Measurements from ENCODE around the gene PNPO.

PNPO gene

DNA sequence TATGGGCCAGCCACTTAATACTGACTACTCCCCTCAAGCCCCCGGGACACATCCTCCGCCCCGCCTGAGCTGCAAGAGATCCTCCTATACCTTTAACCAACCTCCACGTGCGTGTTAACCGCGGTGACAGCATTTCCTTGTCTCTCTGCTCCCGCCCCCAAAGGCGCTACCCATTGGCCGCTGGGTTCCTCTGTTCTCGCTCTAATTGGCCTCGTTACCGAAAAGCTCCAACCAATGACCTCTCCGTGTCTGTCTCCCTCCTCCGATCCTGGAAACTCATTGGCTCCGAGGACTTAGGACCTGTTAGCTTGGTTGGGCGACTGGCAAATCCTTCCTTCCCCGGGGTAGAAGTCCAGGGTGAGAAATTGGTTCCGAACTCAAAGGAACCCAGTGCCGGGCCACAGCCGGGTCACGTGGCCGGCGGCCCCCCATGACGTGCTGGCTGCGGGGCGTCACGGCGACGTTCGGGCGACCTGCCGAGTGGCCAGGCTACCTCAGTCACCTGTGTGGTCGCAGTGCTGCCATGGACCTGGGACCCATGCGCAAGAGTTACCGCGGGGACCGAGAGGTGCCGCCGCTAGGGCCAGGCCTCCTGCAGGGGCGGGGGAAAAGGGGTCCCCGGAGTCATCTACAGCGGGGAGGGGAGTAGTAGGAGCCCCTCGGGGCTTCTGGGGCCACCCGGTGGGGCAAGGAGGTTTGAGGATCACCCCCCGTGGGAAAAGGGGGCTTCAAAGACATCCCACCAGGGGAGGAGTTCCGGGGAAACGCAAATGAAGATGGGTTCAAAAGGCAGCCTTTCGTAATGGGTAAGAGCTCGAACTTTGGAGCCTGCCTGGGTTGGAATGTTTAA is at the start of gene PNPO:
TSS of gene PNPO (plus strand) at position 326 of the 850 bp plus-strand sequence. CDS start at position 431, 105 bp downstream.
- peak; percentile 100 for DNase-seq

DNA sequence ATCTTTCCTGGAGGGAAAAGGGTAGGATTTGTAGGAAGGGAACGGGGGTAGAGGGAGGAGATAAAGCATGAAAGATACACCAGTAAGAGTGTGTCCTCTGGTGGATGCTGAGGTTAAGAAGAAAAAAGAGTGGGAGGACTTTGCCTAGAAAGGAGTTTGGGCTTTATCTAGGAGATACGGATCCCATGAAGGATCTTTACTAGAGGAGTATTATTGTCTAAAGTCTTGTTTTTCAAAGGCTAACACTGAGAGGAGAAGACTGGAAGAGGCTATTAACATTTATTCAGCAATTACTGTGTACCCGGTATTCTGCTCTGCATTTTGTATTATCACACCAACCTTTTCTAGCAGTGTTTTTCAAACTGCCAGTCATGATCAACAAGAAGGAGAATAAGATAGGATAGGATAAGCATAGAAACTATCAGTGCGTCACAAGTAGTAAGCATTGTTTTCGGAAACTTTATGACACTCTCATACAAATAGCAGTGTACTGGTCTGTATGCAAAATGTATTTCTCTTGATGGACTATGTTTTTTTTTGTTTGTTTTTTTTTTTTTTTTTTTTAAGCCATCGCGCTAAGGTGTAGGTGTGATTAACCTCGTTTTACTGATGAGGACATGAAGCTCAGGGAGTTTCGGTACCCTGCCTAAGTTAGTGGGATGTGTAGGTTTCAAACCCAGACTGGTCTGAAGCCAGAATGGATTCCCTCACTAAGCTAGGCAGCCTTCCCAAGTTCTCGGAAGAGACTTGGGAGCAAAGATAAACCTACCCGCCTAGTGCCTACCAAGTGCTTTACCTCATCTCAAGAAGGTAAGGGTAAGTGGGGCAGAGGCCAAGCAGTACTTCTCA is 46.6 kb upstream of the PNPO start:
- peak; percentile 39 for DNase-seq

DNA sequence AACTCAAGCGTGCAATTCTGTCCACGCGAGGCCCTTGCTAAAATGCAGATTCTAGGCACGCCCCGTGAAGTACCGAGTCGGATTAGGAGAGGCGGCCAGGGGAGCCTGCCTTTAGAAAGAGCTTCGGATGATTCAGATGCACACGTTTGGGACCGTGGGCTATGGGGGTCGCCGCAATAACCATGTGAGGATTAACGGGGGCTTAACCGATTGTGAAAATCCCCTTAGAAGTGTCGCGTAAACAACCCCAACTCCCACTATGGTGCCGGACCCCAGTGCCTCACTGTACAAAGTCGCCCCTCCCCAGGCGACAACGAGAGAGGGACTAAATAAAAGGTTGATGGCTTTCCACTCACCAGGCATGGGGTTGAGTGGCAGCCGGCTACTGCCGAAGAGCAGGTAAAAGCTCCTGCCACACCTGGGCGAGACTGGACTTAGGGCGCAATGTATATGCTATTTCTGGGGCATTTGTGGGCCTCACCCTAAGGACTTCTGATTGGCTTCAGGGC is 46.0 kb upstream of the PNPO start:
- DNase-seq = peak; percentile 58

DNA sequence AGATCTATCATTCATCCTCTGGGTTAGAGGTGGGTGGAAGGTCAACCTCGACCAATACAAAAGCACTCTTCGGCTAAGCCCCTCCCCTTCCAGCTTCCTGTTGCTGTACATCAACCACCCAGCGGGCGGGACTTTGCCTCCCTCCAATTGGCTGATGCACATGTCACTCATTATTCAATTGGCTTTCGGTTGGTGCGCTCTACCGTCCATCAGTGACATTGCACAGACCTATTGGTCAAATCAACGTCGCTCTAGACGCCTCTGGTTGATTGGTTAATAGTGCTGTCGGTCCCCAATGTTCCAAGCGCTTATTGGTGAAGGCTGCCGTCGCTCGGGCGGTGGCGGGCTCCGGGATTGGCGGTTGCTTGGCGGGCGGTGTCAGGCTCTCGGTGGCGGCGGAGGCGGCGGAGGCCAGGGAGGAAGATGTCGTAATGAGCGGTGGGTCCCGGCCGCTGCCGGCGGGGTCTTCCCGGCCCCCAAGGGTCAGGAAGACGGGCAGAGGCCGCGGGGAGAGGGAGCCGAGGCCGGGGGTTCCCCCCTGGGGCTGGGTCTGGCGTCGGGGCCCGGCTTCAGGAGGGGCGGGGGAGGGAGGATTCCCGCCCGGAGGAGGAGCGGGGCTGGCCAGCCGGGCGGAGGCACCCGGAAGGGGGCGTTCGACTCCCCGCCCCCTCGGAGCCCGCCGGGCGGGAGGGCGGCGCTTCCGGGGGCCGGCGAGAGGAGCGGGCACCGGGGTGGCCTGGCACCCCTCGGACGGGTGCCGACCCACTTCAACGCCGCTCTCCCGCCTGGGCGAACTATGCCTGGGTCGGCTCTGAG is 45.3 kb upstream of the PNPO start, which contains the start of gene SP2:
TSS of gene SP2 (plus strand) at position 381 of the 816 bp plus-strand sequence. CDS start at position 432, 51 bp downstream.
- DNase-seq = peak; percentile 100

DNA sequence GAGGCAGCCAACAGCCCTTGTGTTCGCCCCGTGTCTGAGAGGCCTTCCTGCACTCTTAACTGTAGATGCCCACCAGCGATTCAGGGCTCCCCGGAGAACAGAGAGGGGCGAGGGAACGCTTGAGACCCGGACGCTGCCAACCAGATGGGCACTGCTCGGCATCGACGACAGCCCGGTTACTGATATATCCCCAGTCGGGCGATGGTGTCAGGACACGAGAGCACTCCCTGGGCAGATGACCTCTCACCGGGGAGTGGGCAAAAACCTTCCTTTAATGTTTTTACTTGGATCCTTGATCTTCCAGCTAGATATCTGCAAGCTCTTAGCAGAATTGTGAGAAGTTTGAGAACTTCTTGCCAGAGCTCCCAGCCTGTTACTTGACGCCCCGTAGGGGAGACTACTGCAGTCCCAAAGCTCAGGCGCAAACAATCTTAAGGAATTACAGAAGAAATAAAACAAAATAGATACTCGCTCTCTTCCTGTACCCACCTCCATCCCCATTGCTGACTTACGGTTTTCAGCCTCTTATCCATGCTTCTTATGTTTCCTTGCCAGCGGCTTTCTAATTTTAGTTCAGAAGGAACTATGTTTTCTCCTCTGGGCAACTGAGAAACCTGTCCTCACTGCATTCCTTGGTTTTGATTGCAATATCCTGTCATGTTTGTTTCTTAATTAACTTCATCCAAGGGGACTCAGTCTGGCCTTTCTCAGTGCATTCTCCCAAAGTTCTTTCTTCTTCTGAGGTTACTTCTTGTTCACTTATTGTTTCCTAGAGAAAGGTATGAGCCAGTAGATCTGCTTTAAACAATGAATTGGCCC is 44.5 kb upstream of the PNPO start:
- no peak for DNase-seq

DNA sequence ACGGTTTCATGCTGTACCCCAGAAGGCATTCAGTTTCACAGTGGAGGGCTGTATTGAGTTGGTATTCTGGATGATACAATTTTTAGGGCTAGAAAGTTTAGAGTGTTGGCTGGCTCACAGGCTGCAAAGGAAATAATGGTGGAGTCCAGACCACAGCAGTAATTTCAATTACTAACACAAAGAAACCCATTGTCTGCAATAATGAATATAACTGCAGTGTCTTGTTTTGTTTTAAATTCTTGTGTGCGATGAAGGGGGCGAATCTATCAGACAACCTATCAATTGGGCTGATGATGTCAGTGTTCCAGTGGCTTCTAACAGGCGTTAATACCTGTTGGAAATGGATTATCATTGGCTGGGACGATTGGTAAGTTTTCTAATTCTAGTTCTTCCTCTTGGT is 43.8 kb upstream of the PNPO start:
- DNase-seq = no peak

DNA sequence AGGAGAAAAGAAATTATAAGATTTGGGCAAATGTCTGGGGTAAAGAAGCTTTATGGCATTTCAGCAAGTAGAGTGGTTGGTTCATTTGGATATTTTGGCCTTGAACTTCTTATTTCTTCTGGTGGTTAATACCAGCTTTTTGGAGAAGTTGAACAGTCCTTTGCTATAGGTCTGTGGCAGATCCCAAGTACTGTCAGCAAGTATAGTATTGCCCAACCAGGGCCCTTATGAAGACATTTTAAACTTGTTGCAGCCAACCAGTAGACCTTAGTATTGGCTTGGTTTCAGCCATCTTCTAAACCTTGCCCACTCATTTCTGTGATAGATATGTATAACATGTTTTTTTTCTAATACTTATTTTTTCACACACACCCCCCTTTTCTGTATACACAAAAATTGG is 43.1 kb upstream of the PNPO start:
- DNase-seq = no peak

DNA sequence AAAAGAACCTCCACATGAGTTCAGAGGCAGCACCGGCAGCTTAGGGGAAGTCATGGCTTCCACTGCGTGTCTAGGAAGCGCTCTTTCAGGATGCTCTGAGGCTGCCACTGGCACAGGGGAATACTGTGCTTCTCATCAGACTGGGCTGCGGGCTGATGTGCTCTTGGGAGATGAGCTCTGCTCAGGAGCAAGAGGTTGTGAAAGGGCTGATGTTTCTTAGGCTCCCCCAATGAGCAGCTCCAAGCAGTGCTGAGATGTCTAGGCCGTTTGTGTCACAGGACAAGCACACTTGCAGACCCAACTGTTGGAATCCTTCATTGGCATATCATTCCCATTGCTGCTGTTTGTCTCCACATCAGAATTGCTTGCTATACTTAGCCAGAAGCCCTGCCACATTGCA is 41.7 kb upstream of the PNPO start:
- no peak for DNase-seq

DNA sequence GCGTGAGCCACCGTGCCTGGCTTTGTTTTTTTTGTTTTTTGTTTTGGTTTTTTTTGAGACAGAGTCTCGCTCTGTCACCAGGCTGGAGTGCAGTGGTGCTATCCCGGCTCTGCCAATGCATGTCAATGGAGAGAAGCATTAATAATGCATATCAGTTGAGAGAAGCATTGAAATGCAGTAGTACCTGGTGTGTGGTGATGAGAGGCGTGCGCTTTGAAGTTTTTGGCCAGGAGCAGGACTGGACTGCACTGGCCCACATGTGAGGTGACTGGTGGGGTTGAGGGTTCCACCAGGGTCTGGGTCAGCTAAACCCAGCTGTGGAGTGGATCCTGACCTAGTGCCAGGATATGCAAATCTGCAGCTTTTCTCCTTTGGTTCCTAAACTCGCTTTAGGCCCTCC is 39.9 kb upstream of the PNPO start:
- no peak for DNase-seq

DNA sequence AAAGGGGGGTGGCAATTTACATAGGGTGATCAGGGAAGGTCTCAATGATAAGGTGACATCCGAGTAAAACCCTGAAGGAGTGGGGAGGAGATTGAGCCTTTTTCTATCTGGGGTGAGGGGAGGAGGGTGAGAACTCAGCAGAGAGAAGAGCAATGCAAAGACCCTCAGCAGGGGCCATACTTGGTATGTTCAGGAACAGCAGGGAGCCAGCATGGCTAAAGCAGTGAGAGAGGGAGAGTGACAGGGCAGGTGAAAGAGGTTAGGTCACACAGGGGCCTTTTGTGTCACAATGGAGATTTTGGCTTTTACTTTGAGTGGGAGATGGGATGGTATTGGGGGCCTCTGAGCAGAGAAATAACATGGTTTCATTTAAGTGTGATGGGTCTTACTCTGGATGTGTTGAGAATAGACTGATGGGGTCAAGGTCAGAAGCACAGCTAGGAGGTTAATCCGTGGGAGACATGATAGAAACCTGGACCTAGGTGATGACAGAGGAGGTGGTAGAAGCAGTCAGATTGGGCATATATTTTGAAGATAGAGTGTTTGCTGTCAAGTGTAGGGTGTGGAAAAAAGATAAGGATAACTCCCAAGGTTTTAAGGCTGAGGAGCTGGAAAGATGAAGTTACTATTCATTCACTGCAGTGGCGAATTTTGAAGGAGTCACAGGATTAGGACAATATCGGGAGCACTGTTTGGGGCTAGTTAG is 39.2 kb upstream of the PNPO start:
- no peak for DNase-seq

DNA sequence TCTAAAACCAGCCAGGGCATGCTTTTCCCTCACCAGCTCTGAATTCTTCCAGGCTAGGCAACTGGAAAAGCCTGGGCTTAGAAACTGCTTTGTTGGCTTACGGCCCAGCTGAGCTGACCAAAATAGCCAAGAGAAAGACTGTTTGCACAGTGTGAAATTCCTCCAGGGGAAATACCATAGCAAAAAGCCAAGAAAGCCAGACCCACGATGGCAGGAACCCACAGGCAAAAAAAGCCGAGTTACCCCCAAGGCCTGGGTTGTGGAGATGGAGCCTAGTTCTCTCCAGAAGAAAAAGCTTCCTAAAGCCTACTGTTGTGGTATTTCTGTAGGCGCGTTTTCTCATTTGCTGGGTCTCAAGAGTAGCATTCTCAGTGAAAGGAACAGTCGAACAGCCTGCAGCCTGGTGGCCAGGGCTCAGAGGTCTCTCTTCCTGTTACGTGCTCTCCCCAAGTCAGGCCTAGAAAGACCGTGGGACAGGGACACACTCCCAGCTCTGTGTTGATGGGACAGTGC is 36.1 kb upstream of the PNPO start:
- DNase-seq = no peak

DNA sequence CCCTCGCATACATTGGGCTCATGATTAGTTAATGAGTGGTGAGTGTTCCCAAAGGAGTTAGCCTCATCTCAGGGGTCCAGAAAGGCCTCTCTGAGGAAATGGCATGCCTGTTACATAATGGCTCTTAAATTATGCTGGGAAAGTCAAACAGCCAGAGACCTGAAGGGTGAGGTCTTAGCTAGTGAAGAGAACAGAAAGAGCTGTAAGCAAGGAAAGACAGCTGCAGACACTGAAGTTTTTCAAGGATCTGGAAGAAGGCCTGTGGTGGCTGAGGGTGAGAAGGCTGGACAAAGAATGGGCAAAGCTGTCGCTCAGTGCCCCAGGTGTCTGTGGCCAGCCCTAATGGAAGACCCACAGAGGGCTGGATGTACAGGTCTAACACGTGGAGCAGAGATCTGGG is 34.9 kb upstream of the PNPO start:
- DNase-seq = no peak

DNA sequence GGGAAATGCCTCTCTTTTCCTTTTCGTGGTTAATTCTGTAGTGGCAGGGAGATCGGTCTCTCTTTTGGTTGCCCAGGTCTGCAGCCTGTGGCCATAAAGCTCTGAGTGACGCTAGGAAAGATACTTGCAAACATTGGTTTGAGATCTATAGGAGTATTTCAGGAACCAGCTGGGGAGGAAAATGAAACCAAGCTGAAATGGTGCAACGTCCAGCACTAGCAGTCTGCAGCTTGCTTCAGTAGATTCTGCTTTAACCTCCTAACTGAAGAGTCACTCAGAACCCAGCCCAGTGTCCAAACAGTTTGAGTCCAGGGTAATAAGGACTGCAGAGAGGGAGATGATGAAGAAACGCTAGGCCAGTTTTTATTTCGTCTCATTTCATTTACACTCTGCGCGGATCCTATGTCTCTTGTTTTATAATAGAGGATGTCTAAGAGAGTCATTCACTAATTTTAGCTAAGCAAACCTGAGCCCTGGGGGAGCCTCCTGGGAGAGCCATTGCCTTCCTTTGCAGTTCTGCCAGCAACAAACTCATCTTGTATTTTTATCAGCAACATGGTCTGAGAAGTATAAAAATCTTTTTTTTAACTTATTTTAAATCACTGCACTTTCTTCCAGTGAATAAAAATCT is 33.3 kb upstream of the PNPO start:
- DNase-seq = no peak

DNA sequence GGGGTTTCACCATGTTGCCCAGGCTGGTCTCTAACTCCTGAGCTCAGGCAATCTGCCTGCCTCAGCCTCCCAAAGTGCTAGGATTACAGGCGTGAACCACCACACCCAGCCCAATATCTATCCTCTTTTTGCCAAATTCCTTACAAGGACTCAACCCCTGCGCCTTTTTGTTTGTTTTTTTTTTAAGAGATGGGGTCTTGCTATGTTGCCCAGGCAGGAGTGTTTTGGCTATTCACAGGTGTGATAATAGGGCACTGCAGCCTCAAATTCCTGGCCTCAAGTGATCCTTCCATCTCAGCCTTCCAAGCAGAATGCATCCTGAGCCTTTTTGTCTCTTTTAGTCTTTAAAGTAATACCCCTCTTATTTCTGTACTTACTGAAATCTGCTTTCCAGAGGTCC is 28.3 kb upstream of the PNPO start:
- no peak for DNase-seq

DNA sequence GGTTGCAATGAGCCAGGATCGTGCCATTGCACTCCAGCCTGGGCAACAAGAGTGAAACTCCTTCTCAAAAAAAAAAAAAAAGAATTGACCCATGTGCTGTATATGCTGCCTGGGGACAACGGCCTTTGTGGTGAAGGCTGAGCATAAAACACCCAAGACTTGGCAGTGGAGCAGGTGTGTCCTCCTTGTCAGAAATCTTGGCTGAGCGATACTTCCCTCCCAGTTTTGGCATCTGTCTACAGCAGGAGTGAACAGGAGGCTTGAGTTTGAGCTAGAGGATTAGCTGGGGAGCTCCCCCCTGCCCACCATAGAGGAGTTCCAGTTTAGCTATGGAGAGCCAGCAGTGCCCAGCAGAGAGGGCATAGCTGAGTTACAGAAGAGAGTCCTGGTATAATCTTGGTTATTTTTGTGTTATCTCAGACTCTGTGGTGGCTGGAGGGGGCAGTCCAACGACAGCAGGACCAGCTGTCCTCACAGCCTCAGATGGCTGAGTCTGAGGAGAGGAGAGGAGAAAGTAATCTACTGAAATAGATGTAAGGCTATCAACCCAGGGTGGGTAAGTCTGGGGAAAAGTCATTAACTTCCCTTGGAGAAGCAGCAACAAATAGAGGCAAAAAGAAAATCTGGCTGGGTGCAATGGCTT is 26.9 kb upstream of the PNPO start:
- no peak for DNase-seq

DNA sequence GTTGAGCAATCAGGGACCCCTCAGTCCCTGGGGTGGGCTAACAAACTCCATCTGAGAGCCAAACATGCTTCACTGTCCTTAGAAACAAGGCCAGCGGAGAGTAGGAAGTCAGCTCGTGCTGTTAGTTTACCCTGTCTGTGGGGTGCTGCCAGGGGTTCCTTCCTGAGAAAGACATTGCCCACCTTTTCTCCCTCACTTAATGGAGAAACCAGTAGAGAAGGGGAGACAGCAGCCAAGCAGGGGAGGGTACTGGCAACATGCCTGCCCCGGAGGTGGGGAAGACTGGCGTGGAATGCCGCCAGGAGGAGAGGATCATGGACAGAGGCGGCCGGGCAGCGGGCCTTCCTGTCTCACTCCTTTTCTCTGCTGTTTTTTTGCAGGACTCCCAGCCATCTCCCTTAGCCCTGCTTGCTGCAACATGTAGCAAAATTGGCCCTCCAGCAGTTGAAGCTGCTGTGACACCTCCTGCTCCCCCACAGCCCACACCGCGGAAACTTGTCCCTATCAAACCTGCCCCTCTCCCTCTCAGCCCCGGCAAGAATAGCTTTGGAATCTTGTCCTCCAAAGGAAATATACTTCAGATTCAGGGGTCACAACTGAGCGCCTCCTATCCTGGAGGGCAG is 25.5 kb upstream of the PNPO start:
- DNase-seq = no peak

DNA sequence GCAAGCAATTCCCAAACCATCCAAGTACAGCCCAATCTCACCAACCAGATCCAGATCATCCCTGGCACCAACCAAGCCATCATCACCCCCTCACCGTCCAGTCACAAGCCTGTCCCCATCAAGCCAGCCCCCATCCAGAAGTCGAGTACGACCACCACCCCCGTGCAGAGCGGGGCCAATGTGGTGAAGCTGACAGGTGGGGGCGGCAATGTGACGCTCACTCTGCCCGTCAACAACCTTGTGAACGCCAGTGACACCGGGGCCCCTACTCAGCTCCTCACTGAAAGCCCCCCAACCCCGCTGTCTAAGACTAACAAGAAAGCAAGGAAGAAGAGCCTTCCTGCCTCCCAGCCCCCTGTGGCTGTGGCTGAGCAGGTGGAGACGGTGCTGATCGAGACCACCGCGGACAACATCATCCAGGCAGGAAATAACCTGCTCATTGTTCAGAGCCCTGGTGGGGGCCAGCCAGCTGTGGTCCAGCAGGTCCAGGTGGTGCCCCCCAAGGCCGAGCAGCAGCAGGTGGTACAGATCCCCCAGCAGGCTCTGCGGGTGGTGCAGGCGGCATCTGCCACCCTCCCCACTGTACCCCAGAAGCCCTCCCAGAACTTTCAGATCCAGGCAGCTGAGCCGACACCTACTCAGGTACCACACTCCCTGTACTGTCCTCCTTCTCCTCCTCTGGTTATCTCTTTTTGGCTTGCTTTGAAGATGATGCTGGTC is 24.7 kb upstream of the PNPO start:
- DNase-seq = no peak

DNA sequence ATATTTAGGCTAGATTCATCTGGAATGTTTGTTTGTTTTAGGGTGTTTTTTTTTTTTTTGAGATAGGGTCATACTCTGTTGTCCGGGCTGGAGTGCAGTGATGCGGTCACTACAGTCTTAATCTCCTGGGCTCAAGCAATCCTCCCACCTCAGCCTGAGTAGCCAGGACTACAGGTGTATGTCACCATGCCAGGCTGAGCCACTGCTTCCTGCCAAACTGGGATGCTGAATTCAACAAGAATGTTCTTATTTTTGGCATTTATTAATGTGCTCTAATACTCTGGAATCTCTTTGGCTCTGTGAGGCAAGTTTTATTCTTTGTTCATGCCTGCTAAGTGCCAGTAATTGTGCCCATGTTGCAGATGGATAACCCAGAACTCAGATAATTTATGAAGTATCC is 23.8 kb upstream of the PNPO start:
- DNase-seq = no peak

DNA sequence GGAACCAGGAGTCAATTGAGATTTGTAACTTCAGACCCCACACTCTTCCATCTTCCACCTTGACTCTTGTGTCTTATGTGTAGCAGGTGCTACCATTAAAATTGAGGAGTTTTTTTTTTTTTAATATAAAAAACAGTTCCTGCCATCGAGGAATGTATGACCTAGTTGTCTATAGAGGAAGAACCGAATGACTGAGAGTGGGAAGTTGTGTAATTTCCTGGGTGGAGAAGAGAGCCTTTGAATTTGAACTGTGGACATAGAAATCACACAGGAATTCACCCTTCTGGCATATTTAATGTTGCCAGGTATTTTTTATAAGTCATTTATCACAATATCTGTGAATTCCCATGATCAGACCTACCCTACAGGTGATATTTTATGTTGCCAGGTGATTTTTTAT is 23.4 kb upstream of the PNPO start:
- no peak for DNase-seq

Measured in hematopoietic multipotent progenitor cell treated with erythropoietin and hydrocortisone succinate and interleukin-3 and kit ligand, for 8 days (in vitro differentiated cells).